ENCODE results near the gene CTPS1.

Gene CTPS1

GRCh38 chr1:40997096-40997495, 17.6 kb downstream of the CTPS1 start:
- TF ChIP-seq GATA3 (IDR thresholded peaks at IDR 0.05; ENCODE audit: low read depth, low read length): no peak
- no peak for TF ChIP-seq GATA2 (IDR thresholded peaks at IDR 0.05; ENCODE audit: low read depth, low read length)

GRCh38 chr1:40998668-40999067, 19.2 kb downstream of the CTPS1 start:
- TF ChIP-seq GATA3 (IDR thresholded peaks at IDR 0.05; ENCODE audit: low read depth, low read length) (no peak), GATA2 (IDR thresholded peaks at IDR 0.05; ENCODE audit: low read depth, low read length) (no peak)

GRCh38 chr1:41003127-41003639, 23.7 kb downstream of the CTPS1 start:
- TF ChIP-seq GATA3 (IDR thresholded peaks at IDR 0.05; ENCODE audit: low read depth, low read length) (no peak), GATA2 (IDR thresholded peaks at IDR 0.05; ENCODE audit: low read depth, low read length) (no peak)

GRCh38 chr1:41003640-41004220, 24.2 kb downstream of the CTPS1 start:
- TF ChIP-seq GATA2 (IDR thresholded peaks at IDR 0.05; ENCODE audit: low read depth, low read length) (peak; percentile 81), GATA3 (IDR thresholded peaks at IDR 0.05; ENCODE audit: low read depth, low read length) (peak; percentile 41; the same call in 1 of the 2 replicates)

GRCh38 chr1:41005876-41006275, 26.4 kb downstream of the CTPS1 start:
- no peak for TF ChIP-seq GATA2 (IDR thresholded peaks at IDR 0.05; ENCODE audit: low read depth, low read length)
- TF ChIP-seq GATA3 (IDR thresholded peaks at IDR 0.05; ENCODE audit: low read depth, low read length): no peak

- no peak for TF ChIP-seq GATA2 (IDR thresholded peaks at IDR 0.05; ENCODE audit: low read depth, low read length)
- TF ChIP-seq GATA3 (IDR thresholded peaks at IDR 0.05; ENCODE audit: low read depth, low read length): no peak
These were observed 27.7 kb downstream of the CTPS1 start for GRCh38 chr1:41006942-41007865.

- TF ChIP-seq GATA3 (IDR thresholded peaks at IDR 0.05; ENCODE audit: low read depth, low read length) (no peak), GATA2 (IDR thresholded peaks at IDR 0.05; ENCODE audit: low read depth, low read length) (no peak)
These were observed 30.0 kb downstream of the CTPS1 start for GRCh38 chr1:41009466-41009865.

- TF ChIP-seq GATA3 (IDR thresholded peaks at IDR 0.05; ENCODE audit: low read depth, low read length): no peak
- TF ChIP-seq GATA2 (IDR thresholded peaks at IDR 0.05; ENCODE audit: low read depth, low read length): no peak
These were observed 30.8 kb downstream of the CTPS1 start for GRCh38 chr1:41010345-41010744.

- no peak for TF ChIP-seq GATA2 (IDR thresholded peaks at IDR 0.05; ENCODE audit: low read depth, low read length)
These were observed 33.5 kb downstream of the CTPS1 start for GRCh38 chr1:41013024-41013423.

GRCh38 chr1:41013796-41014195, 34.3 kb downstream of the CTPS1 start:
- no peak for TF ChIP-seq GATA3 (IDR thresholded peaks at IDR 0.05; ENCODE audit: low read depth, low read length)
- no peak for TF ChIP-seq GATA2 (IDR thresholded peaks at IDR 0.05; ENCODE audit: low read depth, low read length)

- no peak for TF ChIP-seq GATA2 (IDR thresholded peaks at IDR 0.05; ENCODE audit: low read depth, low read length)
- TF ChIP-seq GATA3 (IDR thresholded peaks at IDR 0.05; ENCODE audit: low read depth, low read length): no peak
These were observed 35.4 kb downstream of the CTPS1 start for GRCh38 chr1:41014871-41015270.

GRCh38 chr1:41015281-41015896, 35.9 kb downstream of the CTPS1 start:
- TF ChIP-seq GATA3 (IDR thresholded peaks at IDR 0.05; ENCODE audit: low read depth, low read length): no peak
- TF ChIP-seq GATA2 (IDR thresholded peaks at IDR 0.05; ENCODE audit: low read depth, low read length): no peak

- TF ChIP-seq GATA3 (IDR thresholded peaks at IDR 0.05; ENCODE audit: low read depth, low read length) (no peak), GATA2 (IDR thresholded peaks at IDR 0.05; ENCODE audit: low read depth, low read length) (no peak)
These were observed 36.5 kb downstream of the CTPS1 start for GRCh38 chr1:41015897-41016470.
